Right ventricle myocardium superior (tissue), 1 donor: ENCODE results near the gene DBR1. TPM values are rescaled to one million over a fixed set of nuclear protein-coding genes. Genes with fewer than 3 reads are reported as not detected.

Source experiments
- ATAC-seq: fragments of 200-7000 bp; cut with Tn5 transposase; one replicate; pipeline ENCODE4 v1.9.1; 2020; ENCODE audit warnings: mild to moderate bottlenecking; ENCODE audit not compliant: poor library complexity
- DNase-seq: peaks from one replicate; pipeline ENCODE4 v3.0.0-alpha.2; 2020
- intact Hi-C: fragments of 100-400 bp; cut with DNase I; formaldehyde crosslinking; loops from one replicate; pipeline ENCODE4 v1.11.2; 2022
- total RNA-seq: library from RNA; stranded (reverse); fragmentation: NEBNext Ultra II Directional; extraction: Animal tissue kit (Norgen Biotek cat#: 25700); gene quantifications from one replicate; pipeline ENCODE4 v1.2.1, GENCODE V29; 2021
- donor health status: DM: no; HTN: yes; CAD: no; lungs with severe emphysema.

Gene DBR1
- total RNA-seq, 1 donor from 2014 or later, result 8.3 TPM

GRCh38 chr3:138135146-138135832 lies 39.4 kb downstream of the DBR1 start:
- intact Hi-C loops, result no loop called here
- DNase-seq, result no peak
- peak; percentile 46 for ATAC-seq

- DNase-seq (no peak), ATAC-seq (no peak)
- intact Hi-C loops, result no loop called here
Observed at GRCh38 chr3:138132239-138132638, 42.5 kb downstream of the DBR1 start, which contains the start of gene A4GNT. Gene A4GNT, minus strand, starts transcription at chr3:138132390. Its CDS starts 1,134 bp downstream, at chr3:138131256.

- intact Hi-C loops, result no loop called here
- ATAC-seq (no peak), DNase-seq (no peak)
Observed at GRCh38 chr3:138127636-138128365, 46.9 kb downstream of the DBR1 start.

GRCh38 chr3:138125548-138126221 lies 49.0 kb downstream of the DBR1 start:
- intact Hi-C loops, result no loop called here
- ATAC-seq (peak; percentile 70), DNase-seq (no peak)

- no peak for DNase-seq
- no peak for ATAC-seq
- intact Hi-C loops, result no loop called here
Observed at GRCh38 chr3:138124706-138125355, 49.9 kb downstream of the DBR1 start.

- intact Hi-C loops, result no loop called here
- DNase-seq (no peak), ATAC-seq (no peak)
Observed at GRCh38 chr3:138124188-138124587, 50.5 kb downstream of the DBR1 start.

- intact Hi-C loops, result loop anchor here (2.0 kb wide), 1 partner anchor 51 kb away; no protein-coding TSS in a partner anchor
- DNase-seq (no peak), ATAC-seq (no peak)
Observed at GRCh38 chr3:138119423-138119766, 55.3 kb downstream of the DBR1 start.

GRCh38 chr3:138118612-138119422 lies 55.9 kb downstream of the DBR1 start:
- peak; percentile 56 for ATAC-seq
- intact Hi-C loops, result loop anchor here (2.0 kb wide), 1 partner anchor 50 kb away; no protein-coding TSS in a partner anchor
- peak; percentile 74 for DNase-seq

- intact Hi-C loops, result no loop called here
- DNase-seq (peak; percentile 79), ATAC-seq (peak; percentile 98)
Observed at GRCh38 chr3:138114988-138115971, 59.4 kb downstream of the DBR1 start, which contains the start of gene DZIP1L. Gene DZIP1L, minus strand, starts transcription at chr3:138115608. Its CDS starts 11,637 bp downstream, at chr3:138103971.

- ATAC-seq (peak; percentile 9), DNase-seq (no peak)
- intact Hi-C loops, result no loop called here
Observed at GRCh38 chr3:138114431-138114918, 60.2 kb downstream of the DBR1 start.

- intact Hi-C loops, result no loop called here
- ATAC-seq (no peak), DNase-seq (no peak)
Observed at GRCh38 chr3:138113326-138113725, 61.4 kb downstream of the DBR1 start.

GRCh38 chr3:138112362-138112761 lies 62.4 kb downstream of the DBR1 start:
- intact Hi-C loops, result no loop called here
- no peak for DNase-seq
- no peak for ATAC-seq

Other genes starting within 250 kb of the DBR1 start
- gene CLDN18, start 164.8 kb downstream of the DBR1 start, total RNA-seq, result not detected
- gene DZIP1L, start 59.3 kb downstream of the DBR1 start, total RNA-seq, result 4.1 TPM
- gene A4GNT, start 42.5 kb downstream of the DBR1 start, total RNA-seq, result not detected
- 32.1 TPM for gene ARMC8, start 12.4 kb upstream of the DBR1 start, total RNA-seq
- gene NME9, start 154.9 kb upstream of the DBR1 start, total RNA-seq, result not detected
- 368 TPM for gene MRAS, start 173.7 kb upstream of the DBR1 start, total RNA-seq